SU-DHL-6 (cell line): ENCODE measurements around the gene SPECC1.

Experiments used
- H2AFZ ChIP-seq: fragments of 200-600 bp; sonication (generic); 2 replicates; pipeline ENCODE4 v1.6.1; 2014; ENCODE audit warnings: low read depth, mild to moderate bottlenecking, moderate library complexity, mixed read lengths, antibody characterized with exemption, low read length; ENCODE audit not compliant: severe bottlenecking
- H3F3A ChIP-seq: fragments of 200-600 bp; shearing (Covaris generic); 2 replicates; pipeline ENCODE4 v1.6.0; 2016; ENCODE audit warnings: antibody characterized with exemption, mild to moderate bottlenecking; ENCODE audit not compliant: insufficient read depth
- H3K27ac ChIP-seq: fragments of 200-600 bp; sonication (generic); 2 replicates; pipeline ENCODE4 v1.5.1; 2016; ENCODE audit warnings: low read depth, mild to moderate bottlenecking, low read length, moderate library complexity, mixed read lengths
- H3K27me3 ChIP-seq: fragments of 200-600 bp; sonication (generic), shearing (Covaris generic); 2 replicates; pipeline ENCODE4 v1.6.0; 2014; ENCODE audit warnings: mild to moderate bottlenecking, low read length
- H3K36me3 ChIP-seq: fragments of 200-600 bp; sonication (generic); 2 replicates; pipeline ENCODE4 v1.6.1; 2014; ENCODE audit warnings: mild to moderate bottlenecking, low read length, mixed read lengths
- H3K4me2 ChIP-seq: fragments of 300-600, 200-600 bp; shearing (Covaris generic), sonication (generic); 2 replicates; pipeline ENCODE4 v1.6.0; 2014; ENCODE audit warnings: low read length, low read depth, mild to moderate bottlenecking; ENCODE audit not compliant: poor library complexity, severe bottlenecking
- H3K4me3 ChIP-seq: fragments of 200-600 bp; sonication (generic); 2 replicates; pipeline ENCODE4 v1.5.1; 2014; ENCODE audit warnings: antibody characterized with exemption, low read length, mild to moderate bottlenecking, mixed read lengths; ENCODE audit not compliant: insufficient read depth, poor library complexity, severe bottlenecking
- H3K79me2 ChIP-seq: fragments of 200-600 bp; sonication (generic); 2 replicates; pipeline ENCODE4 v1.6.1; 2014; ENCODE audit warnings: mild to moderate bottlenecking, low read length, moderate library complexity; ENCODE audit not compliant: insufficient read depth
- H3K9ac ChIP-seq: fragments of 200-600 bp; sonication (generic); 2 replicates; pipeline ENCODE4 v1.7.0; 2014; ENCODE audit warnings: mild to moderate bottlenecking, low read length
- H3K9me2 ChIP-seq: fragments of 200-600 bp; sonication (generic); replicated peaks from 2 replicates; pipeline ENCODE4 v1.6.1; 2014; ENCODE audit warnings: low read length; ENCODE audit not compliant: insufficient read depth
- H3K9me3 ChIP-seq: fragments of 200-600 bp; sonication (generic); 2 replicates; pipeline ENCODE4 v1.6.1; 2014; ENCODE audit warnings: low read length, mixed read lengths; ENCODE audit not compliant: insufficient read depth
- H4K20me1 ChIP-seq: fragments of 200-600 bp; sonication (generic); 2 replicates; pipeline ENCODE4 v1.6.1; 2014; ENCODE audit warnings: low read depth, mild to moderate bottlenecking, antibody characterized with exemption, low read length, moderate library complexity, mixed read lengths
- EZH2phosphoT487 ChIP-seq: fragments of 200-600 bp; sonication (generic), shearing (Covaris generic); conservative IDR thresholded peaks from 2 replicates; pipeline ENCODE4 v1.6.1; 2018; ENCODE audit warnings: mild to moderate bottlenecking, antibody characterized with exemption, low read length, moderate library complexity, mixed read lengths
- TF ChIP-seq, protein P1 (sequence below): fragments of 200-600 bp; sonication (generic); IDR thresholded peaks from one replicate; pipeline ENCODE4 v1.5.1; 2017; ENCODE audit warnings: antibody characterized with exemption, mild to moderate bottlenecking, low read length, moderate library complexity; ENCODE audit not compliant: insufficient read depth, poor library complexity, severe bottlenecking

SPECC1 gene

GRCh38 chr17:20083156-20083859 is 74.1 kb downstream of the SPECC1 start:
- Histone ChIP-seq H3K9ac (no peak overlapping the region), H3K36me3 (no peaks in the 10 kb centered on the region), H3K79me2 (no peaks in the 10 kb centered on the region), H3K4me2 (no peak overlapping the region), H3K27ac (no peak overlapping the region), H3K4me3 (no peak overlapping the region), H4K20me1 (no peaks in the 10 kb centered on the region), H3F3A (no peaks in the 10 kb centered on the region), H3K9me2 (no peaks in the 10 kb centered on the region), H2AFZ (no peak overlapping the region), H3K27me3 (no peaks in the 10 kb centered on the region), H3K9me3 (no peaks in the 10 kb centered on the region)
- TF ChIP-seq, protein P1, sequence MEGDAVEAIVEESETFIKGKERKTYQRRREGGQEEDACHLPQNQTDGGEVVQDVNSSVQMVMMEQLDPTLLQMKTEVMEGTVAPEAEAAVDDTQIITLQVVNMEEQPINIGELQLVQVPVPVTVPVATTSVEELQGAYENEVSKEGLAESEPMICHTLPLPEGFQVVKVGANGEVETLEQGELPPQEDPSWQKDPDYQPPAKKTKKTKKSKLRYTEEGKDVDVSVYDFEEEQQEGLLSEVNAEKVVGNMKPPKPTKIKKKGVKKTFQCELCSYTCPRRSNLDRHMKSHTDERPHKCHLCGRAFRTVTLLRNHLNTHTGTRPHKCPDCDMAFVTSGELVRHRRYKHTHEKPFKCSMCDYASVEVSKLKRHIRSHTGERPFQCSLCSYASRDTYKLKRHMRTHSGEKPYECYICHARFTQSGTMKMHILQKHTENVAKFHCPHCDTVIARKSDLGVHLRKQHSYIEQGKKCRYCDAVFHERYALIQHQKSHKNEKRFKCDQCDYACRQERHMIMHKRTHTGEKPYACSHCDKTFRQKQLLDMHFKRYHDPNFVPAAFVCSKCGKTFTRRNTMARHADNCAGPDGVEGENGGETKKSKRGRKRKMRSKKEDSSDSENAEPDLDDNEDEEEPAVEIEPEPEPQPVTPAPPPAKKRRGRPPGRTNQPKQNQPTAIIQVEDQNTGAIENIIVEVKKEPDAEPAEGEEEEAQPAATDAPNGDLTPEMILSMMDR = no peak
- no peak for TF ChIP-seq EZH2phosphoT487

GRCh38 chr17:20084621-20085282 is 75.6 kb downstream of the SPECC1 start:
- no peaks in the 10 kb centered on the region for H3K79me2 ChIP-seq
- no peaks in the 10 kb centered on the region for H3K9me3 ChIP-seq
- no peaks in the 10 kb centered on the region for H3K9me2 ChIP-seq
- no peaks in the 10 kb centered on the region for H3K27me3 ChIP-seq
- H3K27ac ChIP-seq = no peak overlapping the region
- no peaks in the 10 kb centered on the region for H4K20me1 ChIP-seq
- no peaks in the 10 kb centered on the region for H3K36me3 ChIP-seq
- H3K9ac ChIP-seq = no peak overlapping the region
- H2AFZ ChIP-seq = no peak overlapping the region
- H3F3A ChIP-seq = no peaks in the 10 kb centered on the region
- no peak overlapping the region for H3K4me3 ChIP-seq
- no peak overlapping the region for H3K4me2 ChIP-seq
- TF ChIP-seq, protein P1 = no peak
- TF ChIP-seq EZH2phosphoT487 = no peak

DNA sequence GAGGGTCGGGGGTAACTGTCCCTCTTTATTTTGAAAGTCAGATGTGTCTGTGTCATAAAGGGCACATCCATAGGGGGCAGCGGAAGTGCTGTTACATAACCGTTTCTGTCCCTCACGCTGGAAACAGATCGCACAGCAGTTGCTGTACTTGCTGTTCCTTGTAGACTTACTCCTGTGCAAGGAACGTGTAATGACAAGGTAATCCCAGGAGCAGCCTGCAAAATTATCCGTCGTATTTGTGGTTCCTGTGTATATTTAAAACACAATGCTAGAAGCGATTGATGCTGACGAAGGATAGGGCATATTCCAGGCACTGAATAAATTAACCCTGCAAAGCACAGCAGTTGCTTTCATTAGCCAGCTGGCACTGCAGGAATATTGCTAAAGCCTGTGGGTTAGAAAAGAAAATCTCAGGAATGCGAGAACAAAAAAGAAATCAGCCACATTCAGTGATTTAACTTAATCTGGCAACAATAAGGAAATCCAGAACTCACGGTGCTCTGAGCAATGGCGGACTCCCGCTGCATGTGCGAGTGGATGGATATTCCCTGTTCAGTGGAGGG is 76.2 kb downstream of the SPECC1 start:
- Histone ChIP-seq H2AFZ (no peak overlapping the region), H3K9me3 (no peaks in the 10 kb centered on the region), H3F3A (no peaks in the 10 kb centered on the region), H4K20me1 (no peaks in the 10 kb centered on the region), H3K4me2 (no peak overlapping the region), H3K36me3 (no peaks in the 10 kb centered on the region), H3K9ac (no peak overlapping the region), H3K4me3 (no peak overlapping the region), H3K79me2 (no peaks in the 10 kb centered on the region), H3K27me3 (no peaks in the 10 kb centered on the region), H3K9me2 (no peaks in the 10 kb centered on the region), H3K27ac (no peak overlapping the region)
- TF ChIP-seq, protein P1 = no peak
- TF ChIP-seq EZH2phosphoT487 = no peak
